HCT116 (cell line): Measurements from ENCODE around the gene C5orf63. TPM values are rescaled to one million over a fixed set of nuclear protein-coding genes. Genes with fewer than 3 reads are reported as not detected.

Source experiments
- ATAC-seq: fragments of 200-7000 bp; cut with Tn5 transposase; 2 replicates; pipeline ENCODE4 v1.9.1; 2020; ENCODE audit warnings: mild to moderate bottlenecking, moderate library complexity
- BruUV-seq: library from RNA; stranded (reverse); fragments of 400-500 nt; replicated peaks from 2 replicates; lab custom pipeline; 2021; lab: Mats Ljungman, UMichigan
- CTCF ChIA-PET: fragments of 300-600 bp; sonication (Branson Sonifier 250); formaldehyde crosslinking; loops from one replicate; lab custom pipeline; 2021; ENCODE audit warnings: antibody characterized with exemption; lab: Charles Lee
- POLR2A ChIA-PET: fragments of 300-600, 350-600 bp; sonication (Branson Sonifier 250); formaldehyde crosslinking; loops from one replicate; lab custom pipeline; 2021; ENCODE audit warnings: antibody characterized with exemption; lab: Charles Lee
- RAD21 ChIA-PET, 2 experiments: fragments of 300-600 bp; sonication (Branson Sonifier 250); formaldehyde crosslinking; loops; one replicate each; lab custom pipeline; 2023; ENCODE audit warnings: low total read pairs in 2 of 2; ENCODE audit not compliant: uncharacterized antibody in 2 of 2, unreplicated experiment in 2 of 2, low non-redundant PET in 1 of 2; lab: Charles Lee
- DNase-seq: peaks from one replicate; pipeline ENCODE4 v3.0.0-alpha.2; 2010; ENCODE audit warnings: low read depth, low spot score
- H2AFZ ChIP-seq: fragments of 200-600 bp; shearing (Covaris generic), sonication (generic); 2 replicates; pipeline ENCODE4 v1.6.1; 2017; ENCODE audit warnings: low read depth, mixed run types, mixed read lengths, antibody characterized with exemption, low read length; ENCODE audit not compliant: poor library complexity, severe bottlenecking
- H3K27ac ChIP-seq: 2 replicates; pipeline ENCODE4 v1.5.1; 2012; ENCODE audit warnings: low read depth, low read length
- H3K27me3 ChIP-seq: fragments of 200-600 bp; sonication (generic); 2 replicates; pipeline ENCODE4 v1.6.1; 2016; ENCODE audit warnings: mixed run types, low read length, mixed read lengths; ENCODE audit not compliant: insufficient read depth
- H3K36me3 ChIP-seq, 2 experiments: fragments of 200-500 bp in 1 of 2; fragments of 200-600 bp in 1 of 2; sonication (Bioruptor generic) in 1 of 2; sonication (generic) in 1 of 2; 2 replicates each; pipeline versions ENCODE4 v1.5.1 to v1.6.1; 2014 to 2016; ENCODE audit warnings: low read length in 2 of 2, inconsistent platforms in 1 of 2, mixed read lengths in 1 of 2, mixed run types in 1 of 2; ENCODE audit not compliant: insufficient read depth in 2 of 2, control insufficient read depth in 1 of 2
- H3K4me1 ChIP-seq, 2 experiments: fragments of 200-600 bp in 1 of 2; sonication (generic) in 1 of 2; 2 replicates each; pipeline versions ENCODE4 v1.5.1 to v1.6.1; 2012 to 2017; ENCODE audit warnings: low read length in 2 of 2, inconsistent platforms in 1 of 2, mild to moderate bottlenecking in 1 of 2, mixed read lengths in 1 of 2, mixed run types in 1 of 2, moderate library complexity in 1 of 2; ENCODE audit not compliant: insufficient read depth in 2 of 2, control insufficient read depth in 1 of 2
- H3K4me2 ChIP-seq: fragments of 200-600 bp; sonication (generic); 2 replicates; pipeline ENCODE4 v1.6.1; 2017; ENCODE audit warnings: mixed run types, low read length, mixed read lengths
- H3K4me3 ChIP-seq, 2 experiments: fragments of 200-600 bp in 1 of 2; sonication (generic) in 1 of 2; replicated peaks in 1 of 2; 2 replicates each; pipeline ENCODE4 v1.5.1; 2011 to 2016; ENCODE audit warnings: low read length in 2 of 2, control low read depth in 1 of 2, low read depth in 1 of 2, mild to moderate bottlenecking in 1 of 2, mixed read lengths in 1 of 2, mixed run types in 1 of 2
- H3K79me2 ChIP-seq: fragments of 200-600 bp; sonication (generic); 2 replicates; pipeline ENCODE4 v1.6.1; 2017; ENCODE audit warnings: mild to moderate bottlenecking, mixed run types, low read length, moderate library complexity, mixed read lengths; ENCODE audit not compliant: insufficient read depth
- H3K9ac ChIP-seq: fragments of 200-600 bp; sonication (generic); 2 replicates; pipeline ENCODE4 v1.6.1; 2016; ENCODE audit warnings: low read length, mixed read lengths
- H3K9me2 ChIP-seq: fragments of 200-600 bp; sonication (generic), shearing (Covaris generic); 2 replicates; pipeline ENCODE4 v1.6.1; 2017; ENCODE audit warnings: mixed run types, mild to moderate bottlenecking, moderate library complexity; ENCODE audit not compliant: insufficient read depth
- H3K9me3 ChIP-seq, 2 experiments: fragments of 200-500 bp in 1 of 2; fragments of 200-600 bp in 1 of 2; sonication (Bioruptor generic) in 1 of 2; sonication (generic) in 1 of 2; 2 replicates each; pipeline ENCODE4 v1.6.1; 2014 to 2017; ENCODE audit warnings: low read length in 2 of 2, mixed read lengths in 2 of 2, inconsistent platforms in 1 of 2, low read depth in 1 of 2, mild to moderate bottlenecking in 1 of 2, mixed run types in 1 of 2, moderate library complexity in 1 of 2; ENCODE audit not compliant: control insufficient read depth in 1 of 2, insufficient read depth in 1 of 2
- H4K20me1 ChIP-seq: fragments of 200-600 bp; sonication (generic), shearing (Covaris generic); 2 replicates; pipeline ENCODE4 v1.6.1; 2017; ENCODE audit warnings: mixed run types, mild to moderate bottlenecking, moderate library complexity; ENCODE audit not compliant: insufficient read depth
- CBX3 ChIP-seq: IDR thresholded peaks from 2 replicates; pipeline ENCODE4 v1.6.1; 2012; ENCODE audit warnings: low read depth
- CTCF ChIP-seq, 3 experiments: fragments of 200-600 bp in 1 of 3; sonication (generic) in 1 of 3; IDR thresholded peaks in 2 of 3; conservative IDR thresholded peaks in 1 of 3; 2 replicates each; pipeline ENCODE4 v1.5.1; 2012 to 2017; ENCODE audit warnings: low read depth in 2 of 3, low read length in 2 of 3, antibody characterized with exemption in 1 of 3, borderline replicate concordance in 1 of 3, control low read depth in 1 of 3, mild to moderate bottlenecking in 1 of 3, mixed read lengths in 1 of 3, mixed run types in 1 of 3, moderate library complexity in 1 of 3; ENCODE audit not compliant: insufficient read depth in 1 of 3
- EZH2 ChIP-seq: fragments of 200-600 bp; sonication (generic); IDR thresholded peaks from 2 replicates; pipeline ENCODE4 v1.6.1; 2017; ENCODE audit warnings: antibody characterized with exemption, mixed run types
- EZH2phosphoT487 ChIP-seq: fragments of 200-600 bp; IDR thresholded peaks from 2 replicates; pipeline ENCODE4 v1.6.1; 2018; ENCODE audit warnings: antibody characterized with exemption, borderline replicate concordance
- FOSL1 ChIP-seq: IDR thresholded peaks from 2 replicates; pipeline ENCODE4 v1.6.1; 2012; ENCODE audit warnings: low read depth
- SIN3A ChIP-seq: IDR thresholded peaks from 2 replicates; pipeline ENCODE4 v1.6.1; 2012; ENCODE audit warnings: low read depth
- SP1 ChIP-seq: IDR thresholded peaks from 2 replicates; pipeline ENCODE4 v1.6.1; 2012; ENCODE audit warnings: low read depth
- ZFX ChIP-seq: fragments of 450-650 bp; IDR thresholded peaks from 2 replicates; pipeline ENCODE4 v1.6.1; 2017
- intact Hi-C: fragments of 100-400 bp; cut with micrococcal nuclease; formaldehyde crosslinking; loops from 2 replicates; pipeline ENCODE4 v1.10.0; 2022
- total RNA-seq: library from RNA; stranded (reverse); gene quantifications from one replicate; pipeline ENCODE4 v1.2.1, GENCODE V29; 2021; ENCODE audit not compliant: unreplicated experiment
- TF ChIP-seq, protein P1 (sequence below): IDR thresholded peaks from 2 replicates; pipeline ENCODE4 v1.6.1; 2012
- TF ChIP-seq, protein P2 (sequence below): IDR thresholded peaks from 2 replicates; pipeline ENCODE4 v1.6.1; 2012; ENCODE audit warnings: low read depth
- TF ChIP-seq, protein P3 (sequence below): IDR thresholded peaks from 2 replicates; pipeline ENCODE4 v1.6.1; 2011; ENCODE audit warnings: mild to moderate bottlenecking, low read length, moderate library complexity; ENCODE audit not compliant: insufficient replicate concordance; ENCODE audit errors: extremely low read depth
- TF ChIP-seq, protein P4 (sequence below): IDR thresholded peaks from 2 replicates; pipeline ENCODE4 v1.6.1; 2012

C5orf63 gene
- total RNA-seq, 1 experiment from 2014 or later, result 4.4 TPM

GRCh38 chr5:127101935-127102334 is 28.6 kb upstream of the C5orf63 start:
- Histone ChIP-seq H3K4me2 (no peak overlapping the region), H3K79me2 (no peaks in the 10 kb centered on the region), H3K9me3 (no peaks in the 10 kb centered on the region), H3K36me3 (no peaks in the 10 kb centered on the region), H3K27me3 (no peaks in the 10 kb centered on the region), H3K9me2 (no peaks in the 10 kb centered on the region), H3K27ac (no peak overlapping the region), H3K9ac (no peak overlapping the region), H2AFZ (no peak overlapping the region), H4K20me1 (no peaks in the 10 kb centered on the region), H3K4me1 (no peaks in the 10 kb centered on the region), H3K4me3 (no peak overlapping the region)
- POLR2A ChIA-PET, result no interaction called here
- RAD21 ChIA-PET, result no interaction called here
- TF ChIP-seq, protein P1, sequence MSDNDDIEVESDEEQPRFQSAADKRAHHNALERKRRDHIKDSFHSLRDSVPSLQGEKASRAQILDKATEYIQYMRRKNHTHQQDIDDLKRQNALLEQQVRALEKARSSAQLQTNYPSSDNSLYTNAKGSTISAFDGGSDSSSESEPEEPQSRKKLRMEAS, result no peak
- TF ChIP-seq, protein P2, sequence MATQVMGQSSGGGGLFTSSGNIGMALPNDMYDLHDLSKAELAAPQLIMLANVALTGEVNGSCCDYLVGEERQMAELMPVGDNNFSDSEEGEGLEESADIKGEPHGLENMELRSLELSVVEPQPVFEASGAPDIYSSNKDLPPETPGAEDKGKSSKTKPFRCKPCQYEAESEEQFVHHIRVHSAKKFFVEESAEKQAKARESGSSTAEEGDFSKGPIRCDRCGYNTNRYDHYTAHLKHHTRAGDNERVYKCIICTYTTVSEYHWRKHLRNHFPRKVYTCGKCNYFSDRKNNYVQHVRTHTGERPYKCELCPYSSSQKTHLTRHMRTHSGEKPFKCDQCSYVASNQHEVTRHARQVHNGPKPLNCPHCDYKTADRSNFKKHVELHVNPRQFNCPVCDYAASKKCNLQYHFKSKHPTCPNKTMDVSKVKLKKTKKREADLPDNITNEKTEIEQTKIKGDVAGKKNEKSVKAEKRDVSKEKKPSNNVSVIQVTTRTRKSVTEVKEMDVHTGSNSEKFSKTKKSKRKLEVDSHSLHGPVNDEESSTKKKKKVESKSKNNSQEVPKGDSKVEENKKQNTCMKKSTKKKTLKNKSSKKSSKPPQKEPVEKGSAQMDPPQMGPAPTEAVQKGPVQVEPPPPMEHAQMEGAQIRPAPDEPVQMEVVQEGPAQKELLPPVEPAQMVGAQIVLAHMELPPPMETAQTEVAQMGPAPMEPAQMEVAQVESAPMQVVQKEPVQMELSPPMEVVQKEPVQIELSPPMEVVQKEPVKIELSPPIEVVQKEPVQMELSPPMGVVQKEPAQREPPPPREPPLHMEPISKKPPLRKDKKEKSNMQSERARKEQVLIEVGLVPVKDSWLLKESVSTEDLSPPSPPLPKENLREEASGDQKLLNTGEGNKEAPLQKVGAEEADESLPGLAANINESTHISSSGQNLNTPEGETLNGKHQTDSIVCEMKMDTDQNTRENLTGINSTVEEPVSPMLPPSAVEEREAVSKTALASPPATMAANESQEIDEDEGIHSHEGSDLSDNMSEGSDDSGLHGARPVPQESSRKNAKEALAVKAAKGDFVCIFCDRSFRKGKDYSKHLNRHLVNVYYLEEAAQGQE, result no peak
- TF ChIP-seq FOSL1 (no peak), CBX3 (no peak), EZH2phosphoT487 (no peak)
- ATAC-seq, result no peak
- DNase-seq, result no peak
- no TSS peak for BruUV-seq
- intact Hi-C loops, result no loop called here
- CTCF ChIA-PET, result no interaction called here

DNA sequence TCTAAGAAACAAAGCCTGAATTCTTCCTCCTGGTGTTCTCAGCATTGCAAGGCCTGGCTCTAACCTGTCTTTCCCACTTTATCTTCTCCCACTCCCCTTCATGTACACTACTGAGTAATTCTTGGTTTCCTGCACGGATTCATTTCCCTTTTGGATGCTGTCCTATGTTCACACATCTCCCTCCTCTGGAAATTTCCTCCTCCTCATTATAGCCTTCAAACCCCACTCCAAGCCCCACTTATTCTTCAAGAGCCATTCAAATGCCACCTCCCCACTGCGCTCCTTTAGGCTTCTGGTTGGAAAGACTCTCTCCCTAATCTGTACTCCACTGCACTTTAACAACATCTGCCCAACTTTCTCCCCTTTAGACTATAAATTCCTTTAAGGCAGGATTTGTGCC is 28.2 kb upstream of the C5orf63 start:
- DNase-seq, result no peak
- RAD21 ChIA-PET, result no interaction called here
- H3K27ac ChIP-seq, result no peak overlapping the region
- H3K9me2 ChIP-seq, result no peaks in the 10 kb centered on the region
- POLR2A ChIA-PET, result no interaction called here
- H3K36me3 ChIP-seq, result no peaks in the 10 kb centered on the region
- BruUV-seq, result no TSS peak
- no peaks in the 10 kb centered on the region for H4K20me1 ChIP-seq
- ATAC-seq, result no peak
- H3K4me3 ChIP-seq, result no peak overlapping the region
- CTCF ChIA-PET, result no interaction called here
- H3K4me1 ChIP-seq, result no peaks in the 10 kb centered on the region
- H3K27me3 ChIP-seq, result no peaks in the 10 kb centered on the region
- no peaks in the 10 kb centered on the region for H3K79me2 ChIP-seq
- no peak overlapping the region for H3K4me2 ChIP-seq
- no peak overlapping the region for H2AFZ ChIP-seq
- intact Hi-C loops, result no loop called here
- H3K9ac ChIP-seq, result no peak overlapping the region
- no peaks in the 10 kb centered on the region for H3K9me3 ChIP-seq
- TF ChIP-seq EZH2phosphoT487 (no peak), SP1 (no peak), SIN3A (no peak), CBX3 (no peak), FOSL1 (no peak), EZH2 (no peak), ZFX (no peak), CTCF (IDR thresholded peaks at IDR 0.05 in 2 of 3, conservative IDR thresholded peaks at IDR 0.05 in 1 of 3; ENCODE audit: borderline replicate concordance in 1 of 3, insufficient read depth in 1 of 3, low read depth in 2 of 3, low read length in 2 of 3) (no peak)
- TF ChIP-seq, protein P3, sequence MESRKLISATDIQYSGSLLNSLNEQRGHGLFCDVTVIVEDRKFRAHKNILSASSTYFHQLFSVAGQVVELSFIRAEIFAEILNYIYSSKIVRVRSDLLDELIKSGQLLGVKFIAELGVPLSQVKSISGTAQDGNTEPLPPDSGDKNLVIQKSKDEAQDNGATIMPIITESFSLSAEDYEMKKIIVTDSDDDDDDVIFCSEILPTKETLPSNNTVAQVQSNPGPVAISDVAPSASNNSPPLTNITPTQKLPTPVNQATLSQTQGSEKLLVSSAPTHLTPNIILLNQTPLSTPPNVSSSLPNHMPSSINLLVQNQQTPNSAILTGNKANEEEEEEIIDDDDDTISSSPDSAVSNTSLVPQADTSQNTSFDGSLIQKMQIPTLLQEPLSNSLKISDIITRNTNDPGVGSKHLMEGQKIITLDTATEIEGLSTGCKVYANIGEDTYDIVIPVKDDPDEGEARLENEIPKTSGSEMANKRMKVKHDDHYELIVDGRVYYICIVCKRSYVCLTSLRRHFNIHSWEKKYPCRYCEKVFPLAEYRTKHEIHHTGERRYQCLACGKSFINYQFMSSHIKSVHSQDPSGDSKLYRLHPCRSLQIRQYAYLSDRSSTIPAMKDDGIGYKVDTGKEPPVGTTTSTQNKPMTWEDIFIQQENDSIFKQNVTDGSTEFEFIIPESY, result no peak
- TF ChIP-seq, protein P4, sequence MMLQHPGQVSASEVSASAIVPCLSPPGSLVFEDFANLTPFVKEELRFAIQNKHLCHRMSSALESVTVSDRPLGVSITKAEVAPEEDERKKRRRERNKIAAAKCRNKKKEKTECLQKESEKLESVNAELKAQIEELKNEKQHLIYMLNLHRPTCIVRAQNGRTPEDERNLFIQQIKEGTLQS, result no peak
